ENCODE data around the gene IDNK. TPM values are rescaled to one million over a fixed set of nuclear protein-coding genes. Genes with fewer than 3 reads are reported as not detected.
A peak's percentile ranks its signal among the peaks of the same experiment; 100 is the strongest.

Gene IDNK
- 3.7 and 6.0 TPM in 2 replicates for total RNA-seq

- DNase-seq (ENCODE audit: low read depth) (peak; percentile 17), FAIRE-seq (no peak)
- H3K4me3 ChIP-seq (ENCODE audit: low read depth, low read length), result peak within 1 kb of the TSS; percentile 65
- no peaks in the 10 kb centered on the region for H3K27me3 ChIP-seq (ENCODE audit: control insufficient read depth, insufficient read depth, low read length)
- TF ChIP-seq, protein P1, sequence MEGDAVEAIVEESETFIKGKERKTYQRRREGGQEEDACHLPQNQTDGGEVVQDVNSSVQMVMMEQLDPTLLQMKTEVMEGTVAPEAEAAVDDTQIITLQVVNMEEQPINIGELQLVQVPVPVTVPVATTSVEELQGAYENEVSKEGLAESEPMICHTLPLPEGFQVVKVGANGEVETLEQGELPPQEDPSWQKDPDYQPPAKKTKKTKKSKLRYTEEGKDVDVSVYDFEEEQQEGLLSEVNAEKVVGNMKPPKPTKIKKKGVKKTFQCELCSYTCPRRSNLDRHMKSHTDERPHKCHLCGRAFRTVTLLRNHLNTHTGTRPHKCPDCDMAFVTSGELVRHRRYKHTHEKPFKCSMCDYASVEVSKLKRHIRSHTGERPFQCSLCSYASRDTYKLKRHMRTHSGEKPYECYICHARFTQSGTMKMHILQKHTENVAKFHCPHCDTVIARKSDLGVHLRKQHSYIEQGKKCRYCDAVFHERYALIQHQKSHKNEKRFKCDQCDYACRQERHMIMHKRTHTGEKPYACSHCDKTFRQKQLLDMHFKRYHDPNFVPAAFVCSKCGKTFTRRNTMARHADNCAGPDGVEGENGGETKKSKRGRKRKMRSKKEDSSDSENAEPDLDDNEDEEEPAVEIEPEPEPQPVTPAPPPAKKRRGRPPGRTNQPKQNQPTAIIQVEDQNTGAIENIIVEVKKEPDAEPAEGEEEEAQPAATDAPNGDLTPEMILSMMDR (IDR thresholded peaks at IDR 0.05; ENCODE audit: insufficient read depth, low read length, severe bottlenecking), result no peak
- no peaks in the 10 kb centered on the region for H3K36me3 ChIP-seq (ENCODE audit: control insufficient read depth, insufficient read depth, low read length)
These were observed at the start of gene IDNK for GRCh38 chr9:83622939-83623678. IDNK (plus strand) TSS chr9:83623143; CDS start chr9:83623172, 29 bp downstream.

- FAIRE-seq (no peak), DNase-seq (ENCODE audit: low read depth) (no peak)
- no peak overlapping the region for H3K4me3 ChIP-seq (ENCODE audit: low read depth, low read length)
- no peaks in the 10 kb centered on the region for H3K27me3 ChIP-seq (ENCODE audit: control insufficient read depth, insufficient read depth, low read length)
- H3K36me3 ChIP-seq (ENCODE audit: control insufficient read depth, insufficient read depth, low read length), result no peaks in the 10 kb centered on the region
- TF ChIP-seq, protein P1 (IDR thresholded peaks at IDR 0.05; ENCODE audit: insufficient read depth, low read length, severe bottlenecking), result no peak
These were observed 48.5 kb upstream of the IDNK start for GRCh38 chr9:83574482-83574881.

DNA sequence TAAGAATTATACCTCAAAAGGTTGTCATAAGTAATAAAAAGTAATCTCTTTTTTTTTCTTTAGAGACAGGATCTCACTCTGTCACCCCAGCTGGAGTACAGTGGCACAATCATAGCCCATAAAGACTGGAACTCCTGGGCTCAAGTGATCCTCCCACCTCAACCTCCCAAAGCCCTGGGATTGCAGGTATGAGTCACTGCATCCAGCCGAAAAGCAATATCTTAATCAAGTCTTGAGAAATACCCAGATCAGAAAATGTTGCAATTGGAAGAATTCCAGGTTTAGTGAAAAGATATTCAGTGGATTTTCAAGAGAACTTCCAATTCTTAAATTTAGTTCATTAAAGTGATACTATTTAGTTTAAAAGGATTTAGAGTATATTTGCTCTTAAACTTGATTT is 40.9 kb upstream of the IDNK start:
- FAIRE-seq, result no peak
- Histone ChIP-seq H3K4me3 (ENCODE audit: low read depth, low read length) (no peak overlapping the region), H3K27me3 (ENCODE audit: control insufficient read depth, insufficient read depth, low read length) (no peaks in the 10 kb centered on the region), H3K36me3 (ENCODE audit: control insufficient read depth, insufficient read depth, low read length) (no peaks in the 10 kb centered on the region)
- TF ChIP-seq, protein P1 (IDR thresholded peaks at IDR 0.05; ENCODE audit: insufficient read depth, low read length, severe bottlenecking), result no peak
- peak; percentile 72 for DNase-seq (ENCODE audit: low read depth)

- Histone ChIP-seq H3K4me3 (ENCODE audit: low read depth, low read length) (no peak overlapping the region), H3K36me3 (ENCODE audit: control insufficient read depth, insufficient read depth, low read length) (no peaks in the 10 kb centered on the region), H3K27me3 (ENCODE audit: control insufficient read depth, insufficient read depth, low read length) (no peaks in the 10 kb centered on the region)
- TF ChIP-seq, protein P1 (IDR thresholded peaks at IDR 0.05; ENCODE audit: insufficient read depth, low read length, severe bottlenecking), result peak; percentile 69
- no peak for FAIRE-seq
- peak; percentile 59 for DNase-seq (ENCODE audit: low read depth)
These were observed 39.6 kb upstream of the IDNK start for GRCh38 chr9:83583151-83584014.

GRCh38 chr9:83584995-83585394 is 37.9 kb upstream of the IDNK start:
- no peaks in the 10 kb centered on the region for H3K27me3 ChIP-seq (ENCODE audit: control insufficient read depth, insufficient read depth, low read length)
- no peak overlapping the region for H3K4me3 ChIP-seq (ENCODE audit: low read depth, low read length)
- FAIRE-seq (no peak), DNase-seq (ENCODE audit: low read depth) (no peak)
- H3K36me3 ChIP-seq (ENCODE audit: control insufficient read depth, insufficient read depth, low read length), result no peaks in the 10 kb centered on the region
- TF ChIP-seq, protein P1 (IDR thresholded peaks at IDR 0.05; ENCODE audit: insufficient read depth, low read length, severe bottlenecking), result no peak

All from bronchial epithelial cell (primary cell).